ENCODE results near the gene CRELD2. TPM values are rescaled to one million over a fixed set of nuclear protein-coding genes. Genes with fewer than 3 reads are reported as not detected.

The CRELD2 gene
- total and polyA plus RNA-seq, 5 donors, result 21.8 to 40.0 (median 26.5) TPM

DNA sequence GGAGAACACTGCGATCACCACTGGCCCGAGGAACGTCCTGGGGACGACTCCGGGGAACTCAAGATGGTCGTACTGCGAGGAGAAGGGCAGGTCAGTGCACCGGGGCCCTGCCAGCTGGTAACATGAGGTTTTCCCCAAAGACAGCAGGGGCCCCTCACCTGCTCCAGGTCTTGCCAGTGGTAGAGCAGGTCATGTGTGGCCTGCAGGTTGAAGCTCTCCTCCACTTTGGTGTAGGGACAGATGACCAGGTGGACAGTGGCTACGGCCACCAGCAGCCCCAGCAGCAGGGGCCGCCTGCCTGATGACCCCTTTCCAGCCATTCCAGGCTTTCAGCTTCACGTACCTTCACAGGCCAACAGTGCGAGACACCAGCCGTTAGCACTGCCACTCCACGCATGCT is 5.0 kb upstream of the CRELD2 start:
- H3K4me3 ChIP-seq (ENCODE audit: low read length), result no peak overlapping the region
- intact Hi-C loops (cut with DNase I), result loop anchor here in 1 of 4 donors (10.0 kb wide), 1 partner anchor 149 kb away; no protein-coding TSS in a partner anchor
- no peaks in the 10 kb centered on the region for H3K27me3 ChIP-seq (ENCODE audit: control insufficient read depth, insufficient read depth)
- ATAC-seq (no peak), DNase-seq (peak in 1 of 3 donors; percentile 17)
- H3K9me3 ChIP-seq (ENCODE audit: control insufficient read depth, low read length), result no peaks in the 10 kb centered on the region
- H3K27ac ChIP-seq (ENCODE audit: low read length), result no peak overlapping the region
- peaks cover 4% of the 10 kb centered on the region for H3K4me1 ChIP-seq (ENCODE audit: control insufficient read depth, insufficient read depth, low read length)
- 97% methylated on average over 14 of the region's 14 CpGs for WGBS

DNA sequence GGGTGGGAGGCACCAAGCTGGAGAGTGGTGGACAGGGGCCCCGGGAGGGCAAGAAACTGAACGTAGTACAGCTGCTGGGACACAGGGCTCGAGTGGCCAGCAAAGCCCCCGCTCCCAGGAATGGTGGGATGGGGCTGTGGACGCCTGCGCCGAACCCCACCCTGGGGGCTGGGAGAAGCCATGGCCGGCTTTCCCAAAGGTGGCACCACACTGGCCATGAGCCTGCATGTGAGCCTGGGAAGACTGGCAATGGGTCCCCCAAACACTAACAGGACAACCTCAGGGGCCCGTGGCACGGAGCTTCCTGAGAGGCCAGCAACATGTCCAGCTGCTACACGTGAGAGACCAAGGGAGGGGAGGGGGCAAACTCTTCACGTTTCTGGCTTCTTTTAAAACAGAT is 4.2 kb upstream of the CRELD2 start:
- no peak overlapping the region for H3K4me3 ChIP-seq (ENCODE audit: low read length)
- H3K4me1 ChIP-seq (ENCODE audit: control insufficient read depth, insufficient read depth, low read length), result peaks cover 7% of the 10 kb centered on the region
- no peak overlapping the region for H3K27ac ChIP-seq (ENCODE audit: low read length)
- intact Hi-C loops (cut with DNase I), result loop anchor here in 1 of 4 donors (10.0 kb wide), 1 partner anchor 149 kb away; no protein-coding TSS in a partner anchor
- H3K27me3 ChIP-seq (ENCODE audit: control insufficient read depth, insufficient read depth), result no peaks in the 10 kb centered on the region
- H3K9me3 ChIP-seq (ENCODE audit: control insufficient read depth, low read length), result no peaks in the 10 kb centered on the region
- 88% methylated on average over 12 of the region's 12 CpGs for WGBS
- no peak for DNase-seq
- ATAC-seq, result no peak

DNA sequence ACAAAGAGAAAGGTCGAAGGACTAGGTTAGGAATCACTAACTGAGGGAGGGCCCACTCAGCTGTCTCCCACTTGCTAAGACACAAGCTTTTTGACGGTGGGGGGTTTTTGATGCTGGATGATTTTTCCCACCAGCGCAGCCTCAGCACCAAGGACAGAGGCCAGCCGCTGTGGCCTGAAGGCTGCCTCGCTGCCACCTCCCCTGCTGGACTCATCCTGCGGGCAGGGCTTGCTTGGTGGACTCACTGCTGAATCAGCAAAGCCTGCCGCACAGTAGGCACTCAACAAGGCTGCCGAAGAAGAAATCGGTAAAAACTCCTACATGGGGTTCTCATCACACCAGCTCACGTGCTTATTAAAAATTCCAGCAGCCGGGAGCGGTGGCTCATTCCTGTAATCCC is 2.8 kb upstream of the CRELD2 start:
- no peak for ATAC-seq
- H3K27ac ChIP-seq (ENCODE audit: low read length), result no peak overlapping the region
- intact Hi-C loops (cut with DNase I), result loop anchor here in 1 of 4 donors (10.0 kb wide), 1 partner anchor 151 kb away; no protein-coding TSS in a partner anchor
- H3K9me3 ChIP-seq (ENCODE audit: control insufficient read depth, low read length), result no peaks in the 10 kb centered on the region
- H3K4me3 ChIP-seq (ENCODE audit: low read length), result no peak overlapping the region
- no peaks in the 10 kb centered on the region for H3K27me3 ChIP-seq (ENCODE audit: control insufficient read depth, insufficient read depth)
- H3K4me1 ChIP-seq (ENCODE audit: control insufficient read depth, insufficient read depth, low read length), result peaks cover 7% of the 10 kb centered on the region
- 91% methylated on average over 12 of the region's 12 CpGs for WGBS
- peak in 2 of 3 donors; percentile 31 to 36 for DNase-seq

DNA sequence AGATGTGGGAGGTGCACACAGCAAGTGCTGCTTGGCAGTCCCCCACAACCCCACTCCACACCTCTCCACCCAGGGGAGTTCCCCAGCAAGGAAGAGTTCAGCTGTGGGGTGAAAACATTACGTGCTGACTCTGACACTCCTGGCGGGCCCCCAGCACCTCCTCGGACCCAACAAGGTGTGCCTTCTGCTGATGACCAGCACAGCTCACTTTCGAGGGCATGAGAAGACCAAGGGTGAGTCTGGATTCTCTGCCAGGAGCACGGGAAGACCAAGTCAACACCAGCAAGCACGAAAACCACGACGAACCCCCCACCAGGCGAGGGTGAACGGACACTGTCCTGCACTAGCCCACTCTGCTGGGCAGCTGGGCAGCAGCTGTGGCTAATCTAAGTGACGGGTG is 1.6 kb upstream of the CRELD2 start:
- DNase-seq (peak in 2 of 3 donors; percentile 52 to 55), ATAC-seq (no peak)
- H3K4me1 ChIP-seq (ENCODE audit: control insufficient read depth, insufficient read depth, low read length), result peaks cover 7% of the 10 kb centered on the region
- H3K27ac ChIP-seq (ENCODE audit: low read length), result no peak overlapping the region
- no peaks in the 10 kb centered on the region for H3K9me3 ChIP-seq (ENCODE audit: control insufficient read depth, low read length)
- intact Hi-C loops (cut with DNase I), result loop anchor here in 1 of 4 donors (10.0 kb wide), 1 partner anchor 152 kb away; no protein-coding TSS in a partner anchor
- H3K27me3 ChIP-seq (ENCODE audit: control insufficient read depth, insufficient read depth), result no peaks in the 10 kb centered on the region
- WGBS, result 94% methylated on average over 11 of the region's 11 CpGs
- H3K4me3 ChIP-seq (ENCODE audit: low read length), result no peak overlapping the region

DNA sequence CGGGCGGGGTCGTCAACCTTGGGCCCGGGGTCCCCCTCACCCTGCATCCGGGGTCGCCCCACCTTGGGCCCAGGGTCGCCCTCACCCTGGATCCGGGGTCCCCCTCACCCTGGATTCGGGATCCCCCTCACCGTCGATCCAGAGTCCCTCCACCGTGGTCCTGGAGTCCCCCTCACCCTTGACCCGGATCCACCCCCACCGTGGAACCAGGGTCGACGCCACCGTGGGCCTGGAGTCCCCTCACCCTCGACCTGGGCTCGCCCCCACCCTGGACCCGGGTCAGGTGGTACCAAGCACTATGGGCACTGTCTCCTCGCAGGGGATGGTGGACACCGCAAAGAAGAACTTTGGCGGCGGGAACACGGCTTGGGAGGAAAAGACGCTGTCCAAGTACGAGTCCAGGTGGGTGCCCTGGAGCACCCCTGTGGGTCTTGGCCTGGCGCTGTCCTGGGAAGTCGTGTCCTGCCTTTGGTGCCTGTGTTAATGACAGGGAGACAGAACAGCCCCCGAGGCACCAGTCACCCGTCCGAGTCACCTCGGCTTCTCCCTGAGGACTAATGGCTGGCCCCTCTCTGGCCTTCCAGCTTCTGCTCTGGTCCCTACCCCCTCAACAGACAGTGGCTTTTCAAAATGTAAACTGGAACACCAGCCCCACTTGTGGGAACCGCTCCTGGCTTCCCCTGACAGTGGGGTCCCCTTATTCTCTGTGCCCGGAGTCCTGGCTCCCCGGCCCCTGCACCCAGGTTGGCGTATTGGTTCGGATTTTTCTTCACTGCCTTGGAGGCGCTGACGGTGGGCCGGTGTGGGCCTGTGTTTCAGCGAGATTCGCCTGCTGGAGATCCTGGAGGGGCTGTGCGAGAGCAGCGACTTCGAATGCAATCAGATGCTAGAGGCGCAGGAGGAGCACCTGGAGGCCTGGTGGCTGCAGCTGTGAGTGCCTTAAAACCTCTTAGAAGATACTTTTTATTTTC is 762 bp downstream of the CRELD2 start:
- H3K9me3 ChIP-seq (ENCODE audit: control insufficient read depth, low read length), result no peaks in the 10 kb centered on the region
- 39% methylated on average over 47 of the region's 47 CpGs for WGBS
- ATAC-seq (no peak), DNase-seq (peak in 2 of 3 donors; percentile 60 to 82)
- peak overlapping the region; percentile 62 for H3K4me3 ChIP-seq (ENCODE audit: low read length)
- H3K27ac ChIP-seq (ENCODE audit: low read length), result no peak overlapping the region
- intact Hi-C loops (cut with DNase I), result loop anchor here in 1 of 4 donors (10.0 kb wide), 1 partner anchor 154 kb away; no protein-coding TSS in a partner anchor
- peaks cover 7% of the 10 kb centered on the region for H3K4me1 ChIP-seq (ENCODE audit: control insufficient read depth, insufficient read depth, low read length)
- no peaks in the 10 kb centered on the region for H3K27me3 ChIP-seq (ENCODE audit: control insufficient read depth, insufficient read depth)

DNA sequence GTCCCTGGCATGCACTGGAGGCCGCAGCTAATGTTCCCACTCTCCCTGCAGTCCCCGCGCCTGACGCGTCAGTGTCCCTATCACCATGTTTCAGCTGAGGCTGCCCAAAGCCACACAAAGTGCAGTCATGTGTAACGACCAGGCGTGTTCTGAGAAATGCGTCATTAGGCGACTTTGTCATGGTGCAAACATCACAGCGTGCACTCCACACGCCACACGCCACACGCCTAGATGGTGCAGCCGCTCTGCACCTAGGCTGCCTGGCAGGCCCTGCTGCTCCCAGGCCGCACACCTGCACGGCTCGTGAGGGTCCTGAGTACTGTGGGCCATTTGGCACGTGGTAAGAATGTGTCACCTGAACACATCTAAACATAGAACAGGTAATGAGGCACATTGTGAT is 2.4 kb downstream of the CRELD2 start:
- H3K4me1 ChIP-seq (ENCODE audit: control insufficient read depth, insufficient read depth, low read length), result peaks cover 7% of the 10 kb centered on the region
- intact Hi-C loops (cut with DNase I), result no loop called here
- H3K27me3 ChIP-seq (ENCODE audit: control insufficient read depth, insufficient read depth), result no peaks in the 10 kb centered on the region
- peak in 2 of 3 donors; percentile 27 to 53 for DNase-seq
- 95% methylated on average over 18 of the region's 18 CpGs for WGBS
- H3K27ac ChIP-seq (ENCODE audit: low read length), result no peak overlapping the region
- H3K4me3 ChIP-seq (ENCODE audit: low read length), result no peak overlapping the region
- no peak for ATAC-seq
- H3K9me3 ChIP-seq (ENCODE audit: control insufficient read depth, low read length), result no peaks in the 10 kb centered on the region

DNA sequence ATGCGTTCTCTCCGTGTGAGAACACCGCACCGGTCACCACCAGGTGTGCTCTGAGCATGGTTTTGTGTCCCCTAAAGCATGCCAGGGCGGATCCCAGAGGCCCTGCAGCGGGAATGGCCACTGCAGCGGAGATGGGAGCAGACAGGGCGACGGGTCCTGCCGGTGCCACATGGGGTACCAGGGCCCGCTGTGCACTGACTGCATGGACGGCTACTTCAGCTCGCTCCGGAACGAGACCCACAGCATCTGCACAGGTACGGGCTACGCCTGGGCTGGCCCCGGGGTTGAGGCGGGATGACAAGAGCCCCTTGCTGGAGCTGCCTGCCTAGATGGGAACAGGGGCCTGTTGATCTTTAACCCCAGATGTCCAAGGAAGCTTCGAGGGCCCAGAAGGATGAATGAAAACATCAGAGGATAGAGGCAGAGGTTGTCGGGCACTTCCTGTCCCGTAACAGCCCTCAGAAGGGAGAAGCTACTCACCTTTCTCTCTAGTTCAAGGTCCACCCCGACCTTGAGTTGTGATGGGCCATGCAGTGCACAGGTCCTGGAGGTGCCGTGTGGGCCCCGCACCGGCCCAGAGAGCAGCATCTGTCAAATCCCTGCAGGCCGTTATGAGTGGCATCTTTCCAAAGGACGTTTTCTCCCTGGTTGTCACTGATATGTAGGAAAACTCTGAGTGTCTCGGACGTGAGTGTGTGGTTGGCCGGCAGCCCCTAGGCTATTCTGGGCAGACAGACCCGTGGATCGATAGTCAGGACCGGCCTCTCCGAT is 3.3 kb downstream of the CRELD2 start:
- intact Hi-C loops (cut with DNase I), result no loop called here
- Histone ChIP-seq H3K9me3 (ENCODE audit: control insufficient read depth, low read length) (no peaks in the 10 kb centered on the region), H3K27me3 (ENCODE audit: control insufficient read depth, insufficient read depth) (no peaks in the 10 kb centered on the region), H3K4me1 (ENCODE audit: control insufficient read depth, insufficient read depth, low read length) (peaks cover 7% of the 10 kb centered on the region), H3K27ac (ENCODE audit: low read length) (no peak overlapping the region), H3K4me3 (ENCODE audit: low read length) (no peak overlapping the region)
- 86% methylated on average over 35 of the region's 35 CpGs for WGBS
- no peak for ATAC-seq
- peak in 2 of 3 donors; percentile 49 to 50 for DNase-seq

DNA sequence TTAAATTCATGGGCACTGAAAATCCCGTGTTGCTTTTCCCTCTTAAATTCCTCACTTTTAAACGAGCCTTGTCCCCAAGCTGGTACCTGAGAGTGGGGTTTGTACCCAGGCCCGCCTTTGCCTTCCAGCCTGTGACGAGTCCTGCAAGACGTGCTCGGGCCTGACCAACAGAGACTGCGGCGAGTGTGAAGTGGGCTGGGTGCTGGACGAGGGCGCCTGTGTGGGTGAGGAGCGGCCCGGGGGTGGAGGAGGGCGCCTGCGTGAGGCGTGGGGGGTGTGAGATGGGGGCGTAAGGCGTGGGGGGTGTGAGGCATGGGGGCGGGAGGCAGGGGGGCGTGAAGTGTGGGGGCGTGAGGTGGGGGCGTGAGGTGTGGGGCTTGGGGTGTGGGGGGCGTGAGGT is 4.0 kb downstream of the CRELD2 start:
- 93% methylated on average over 22 of the region's 22 CpGs for WGBS
- DNase-seq (peak in 2 of 3 donors; percentile 37 to 48), ATAC-seq (no peak)
- Histone ChIP-seq H3K27ac (ENCODE audit: low read length) (no peak overlapping the region), H3K27me3 (ENCODE audit: control insufficient read depth, insufficient read depth) (no peaks in the 10 kb centered on the region), H3K9me3 (ENCODE audit: control insufficient read depth, low read length) (no peaks in the 10 kb centered on the region), H3K4me1 (ENCODE audit: control insufficient read depth, insufficient read depth, low read length) (peaks cover 3% of the 10 kb centered on the region), H3K4me3 (ENCODE audit: low read length) (no peak overlapping the region)
- intact Hi-C loops (cut with DNase I), result no loop called here

DNA sequence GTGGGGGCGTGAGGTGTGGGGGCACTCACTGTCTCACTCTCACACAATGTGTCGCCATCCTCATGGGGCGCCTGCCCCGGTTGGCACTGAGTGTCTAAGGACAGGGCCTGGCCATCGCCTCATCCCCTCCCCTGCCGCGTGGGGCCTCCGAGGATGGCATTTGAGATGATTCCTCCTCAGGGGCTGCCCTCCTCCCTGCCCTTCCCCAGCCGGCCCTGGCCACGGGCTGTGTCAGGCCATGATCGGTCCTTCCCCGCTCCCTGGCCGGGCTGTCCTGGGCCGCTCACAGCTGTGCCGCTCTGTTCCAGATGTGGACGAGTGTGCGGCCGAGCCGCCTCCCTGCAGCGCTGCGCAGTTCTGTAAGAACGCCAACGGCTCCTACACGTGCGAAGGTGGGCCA is 4.5 kb downstream of the CRELD2 start:
- peak in 2 of 3 donors; percentile 50 to 56 for DNase-seq
- Histone ChIP-seq H3K4me3 (ENCODE audit: low read length) (no peak overlapping the region), H3K27ac (ENCODE audit: low read length) (no peak overlapping the region), H3K4me1 (ENCODE audit: control insufficient read depth, insufficient read depth, low read length) (peaks cover 3% of the 10 kb centered on the region), H3K9me3 (ENCODE audit: control insufficient read depth, low read length) (no peaks in the 10 kb centered on the region), H3K27me3 (ENCODE audit: control insufficient read depth, insufficient read depth) (no peaks in the 10 kb centered on the region)
- no peak for ATAC-seq
- 92% methylated on average over 25 of the region's 25 CpGs for WGBS
- intact Hi-C loops (cut with DNase I), result no loop called here

DNA sequence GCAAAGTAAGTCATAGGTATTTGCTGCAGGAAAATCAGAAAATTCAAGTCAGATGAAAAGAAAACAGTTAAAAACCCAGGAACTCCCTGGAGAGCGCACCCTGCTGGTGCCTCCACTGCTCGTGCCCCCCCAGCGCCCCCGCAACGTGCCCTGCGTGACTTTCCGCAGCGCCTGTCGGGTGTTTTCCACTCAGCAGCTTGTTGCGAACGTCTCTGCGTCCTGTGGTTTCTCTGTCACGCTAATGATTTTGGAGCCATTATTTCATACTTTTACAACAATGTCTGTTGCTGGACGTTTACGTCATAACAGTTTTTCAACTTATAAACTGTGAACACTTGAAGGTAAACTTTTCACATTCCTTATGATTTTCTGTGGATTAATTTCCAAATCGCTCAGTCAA is 5.0 kb downstream of the CRELD2 start:
- Histone ChIP-seq H3K4me1 (ENCODE audit: control insufficient read depth, insufficient read depth, low read length) (peaks cover 3% of the 10 kb centered on the region), H3K27me3 (ENCODE audit: control insufficient read depth, insufficient read depth) (no peaks in the 10 kb centered on the region), H3K27ac (ENCODE audit: low read length) (no peak overlapping the region), H3K4me3 (ENCODE audit: low read length) (no peak overlapping the region), H3K9me3 (ENCODE audit: control insufficient read depth, low read length) (no peaks in the 10 kb centered on the region)
- intact Hi-C loops (cut with DNase I), result no loop called here
- no peak for ATAC-seq
- 81% methylated on average over 16 of the region's 16 CpGs for WGBS
- peak in 1 of 3 donors; percentile 35 for DNase-seq
